Measurements from ENCODE around the gene TUBA3C.
"Not testable (repeated sequence)": the region's sequence is repeated elsewhere in the genome, so short reads cannot be mapped to it uniquely, and the experiment has no call there.

TUBA3C gene

DNA sequence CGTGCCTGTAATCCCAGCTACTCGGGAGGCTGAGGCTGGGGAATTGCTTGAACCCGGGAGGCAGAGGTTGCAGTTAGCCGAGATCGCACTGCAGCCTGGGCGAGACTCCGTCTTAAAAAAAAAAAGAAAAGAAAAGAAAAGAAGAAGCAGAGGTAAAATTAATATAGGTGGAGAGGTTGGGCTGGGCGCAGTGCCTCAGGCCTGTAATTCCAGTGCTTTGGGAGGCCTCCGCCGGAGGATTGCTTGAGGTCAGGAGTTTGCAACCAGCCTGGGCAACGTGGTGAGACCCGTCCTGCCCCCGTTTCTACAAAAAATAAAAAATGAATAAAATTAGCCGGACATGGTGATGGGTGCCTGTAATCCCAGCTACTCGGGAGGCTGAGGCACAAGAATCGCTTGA is 912 bp upstream of the TUBA3C start:
- TF ChIP-seq CTCF (conservative IDR thresholded peaks at IDR 0.05): no peak
- no peak overlapping the region for H3K27ac ChIP-seq

- H3K27ac ChIP-seq: no peak overlapping the region
- TF ChIP-seq CTCF (conservative IDR thresholded peaks at IDR 0.05): no peak
Observed at GRCh38 chr13:19181021-19181620, 503 bp downstream of the TUBA3C start.

GRCh38 chr13:19179916-19180315 is 1.7 kb downstream of the TUBA3C start:
- no peak overlapping the region for H3K27ac ChIP-seq
- no peak for TF ChIP-seq CTCF (conservative IDR thresholded peaks at IDR 0.05)

GRCh38 chr13:19178901-19179593 is 2.6 kb downstream of the TUBA3C start:
- no peak overlapping the region for H3K27ac ChIP-seq
- no peak for TF ChIP-seq CTCF (conservative IDR thresholded peaks at IDR 0.05)

GRCh38 chr13:19176981-19177776 is 4.4 kb downstream of the TUBA3C start:
- H3K27ac ChIP-seq: not testable (repeated sequence)

GRCh38 chr13:19173752-19174151 is 7.9 kb downstream of the TUBA3C start:
- TF ChIP-seq CTCF (conservative IDR thresholded peaks at IDR 0.05): no peak
- no peak overlapping the region for H3K27ac ChIP-seq

- TF ChIP-seq CTCF (conservative IDR thresholded peaks at IDR 0.05): no peak
- H3K27ac ChIP-seq: no peak overlapping the region
Observed at GRCh38 chr13:19172647-19173030, 9.0 kb downstream of the TUBA3C start.

Measured in VCaP (cell line).